Effector memory CD8-positive, alpha-beta T cell (primary cell): ENCODE measurements around the gene REC114.
A peak's percentile ranks its signal among the peaks of the same experiment; 100 is the strongest.
"Not testable (repeated sequence)": the region's sequence is repeated elsewhere in the genome, so short reads cannot be mapped to it uniquely, and the experiment has no call there.

Experiments
- ATAC-seq: fragments of 150-1000 bp; cut with Tn5 transposase; replicated peaks from 2 replicates; pipeline ENCODE4 v1.10.0; 2021; ENCODE audit warnings: mild to moderate bottlenecking, moderate library complexity
- DNase-seq, 3 experiments: peaks; one replicate each; pipeline ENCODE4 v3.0.0; 2021
- H3K27ac Mint-ChIP-seq, 2 donors: one replicate each; pipeline ENCODE4 v1.8.0; 2022; ENCODE audit warnings: mild to moderate bottlenecking in 2 of 2, mixed read lengths in 2 of 2, moderate library complexity in 2 of 2
- H3K27me3 Mint-ChIP-seq, 2 donors: one replicate each; pipeline ENCODE4 v1.8.0; 2022; ENCODE audit warnings: mixed read lengths in 2 of 2
- H3K36me3 Mint-ChIP-seq: one replicate; pipeline ENCODE4 v1.8.0; 2022; ENCODE audit warnings: mild to moderate bottlenecking, moderate library complexity, mixed read lengths; ENCODE audit not compliant: insufficient read depth
- H3K4me1 Mint-ChIP-seq, 2 donors: one replicate each; pipeline ENCODE4 v1.8.0; 2022; ENCODE audit warnings: low read depth in 2 of 2, mixed read lengths in 2 of 2
- H3K4me3 Mint-ChIP-seq, 2 donors: one replicate each; pipeline ENCODE4 v1.8.0; 2022; ENCODE audit warnings: mild to moderate bottlenecking in 2 of 2, mixed read lengths in 2 of 2, moderate library complexity in 2 of 2
- H3K9me3 Mint-ChIP-seq, 2 donors: one replicate each; pipeline ENCODE4 v1.8.0; 2022; ENCODE audit warnings: mixed read lengths in 2 of 2

REC114 gene

GRCh38 chr15:73474785-73475184, 31.8 kb downstream of the REC114 start:
- H3K27ac Mint-ChIP-seq, result no peak overlapping the region
- no peaks in the 10 kb centered on the region for H3K36me3 Mint-ChIP-seq
- H3K9me3 Mint-ChIP-seq, result no peaks in the 10 kb centered on the region

GRCh38 chr15:73476704-73477216, 33.8 kb downstream of the REC114 start:
- H3K9me3 Mint-ChIP-seq, result no peaks in the 10 kb centered on the region

More at GRCh38 chr15:73474785-73475184, 31.8 kb downstream of the REC114 start:
- DNase-seq (no peak), ATAC-seq (no peak)
- Mint-ChIP-seq H3K4me1 (no peaks in the 10 kb centered on the region), H3K4me3 (no peak overlapping the region), H3K27me3 (peaks cover 20 to 26% of the 10 kb centered on the region in 2 donors)

GRCh38 chr15:73480050-73480449, 37.1 kb downstream of the REC114 start:
- Mint-ChIP-seq H3K36me3 (peaks cover 3% of the 10 kb centered on the region), H3K4me3 (no peak overlapping the region), H3K27me3 (peaks cover 0 to 7% of the 10 kb centered on the region in 2 donors), H3K9me3 (peaks cover 1 to 6% of the 10 kb centered on the region in 2 donors), H3K27ac (no peak overlapping the region), H3K4me1 (peaks cover 0 to 3% of the 10 kb centered on the region in 2 donors)
- ATAC-seq (no peak), DNase-seq (no peak)

More at GRCh38 chr15:73476704-73477216, 33.8 kb downstream of the REC114 start:
- ATAC-seq (no peak), DNase-seq (no peak)
- Mint-ChIP-seq H3K36me3 (peaks cover 3% of the 10 kb centered on the region), H3K4me1 (no peaks in the 10 kb centered on the region), H3K4me3 (no peak overlapping the region), H3K27me3 (peaks cover 7 to 14% of the 10 kb centered on the region in 2 donors), H3K27ac (no peak overlapping the region)

- ATAC-seq, result no peak
- H3K4me3 Mint-ChIP-seq, result no peak overlapping the region
Observed at GRCh38 chr15:73482166-73482565, 39.2 kb downstream of the REC114 start.

GRCh38 chr15:73483053-73483452, 40.1 kb downstream of the REC114 start:
- H3K4me3 Mint-ChIP-seq, result no peak overlapping the region
- peaks cover 1 to 6% of the 10 kb centered on the region in 2 donors for H3K9me3 Mint-ChIP-seq
- ATAC-seq, result no peak
- peaks cover 6 to 22% of the 10 kb centered on the region in 2 donors for H3K27me3 Mint-ChIP-seq
- H3K27ac Mint-ChIP-seq, result no peak overlapping the region
- DNase-seq, result no peak
- peaks cover 0 to 3% of the 10 kb centered on the region in 2 donors for H3K4me1 Mint-ChIP-seq
- peaks cover 3% of the 10 kb centered on the region for H3K36me3 Mint-ChIP-seq

More at GRCh38 chr15:73482166-73482565, 39.2 kb downstream of the REC114 start:
- peaks cover 1 to 6% of the 10 kb centered on the region in 2 donors for H3K9me3 Mint-ChIP-seq
- no peak for DNase-seq
- H3K27ac Mint-ChIP-seq, result peak overlapping the region in 1 of 2 donors; percentile 7
- H3K4me1 Mint-ChIP-seq, result peaks cover 0 to 3% of the 10 kb centered on the region in 2 donors
- peaks cover 3% of the 10 kb centered on the region for H3K36me3 Mint-ChIP-seq
- H3K27me3 Mint-ChIP-seq, result peaks cover 6 to 20% of the 10 kb centered on the region in 2 donors

- H3K4me3 Mint-ChIP-seq, result no peak overlapping the region
- peaks cover 3% of the 10 kb centered on the region for H3K36me3 Mint-ChIP-seq
- H3K9me3 Mint-ChIP-seq, result peaks cover 1 to 6% of the 10 kb centered on the region in 2 donors
- DNase-seq (no peak), ATAC-seq (no peak)
- H3K27me3 Mint-ChIP-seq, result peaks cover 6 to 22% of the 10 kb centered on the region in 2 donors
- no peak overlapping the region for H3K27ac Mint-ChIP-seq
- H3K4me1 Mint-ChIP-seq, result peaks cover 0 to 3% of the 10 kb centered on the region in 2 donors
Observed at GRCh38 chr15:73485372-73485771, 42.4 kb downstream of the REC114 start.

- not testable (repeated sequence) for ATAC-seq, DNase-seq, H3K9me3 Mint-ChIP-seq, H3K4me1 Mint-ChIP-seq, H3K36me3 Mint-ChIP-seq, H3K27ac Mint-ChIP-seq, H3K4me3 Mint-ChIP-seq
- peaks cover 6 to 22% of the 10 kb centered on the region in 2 donors for H3K27me3 Mint-ChIP-seq
Observed at GRCh38 chr15:73485885-73486284, 42.9 kb downstream of the REC114 start.

- no peaks in the 10 kb centered on the region for H3K9me3 Mint-ChIP-seq
- no peak overlapping the region for H3K27ac Mint-ChIP-seq
- H3K4me1 Mint-ChIP-seq, result no peaks in the 10 kb centered on the region
- H3K36me3 Mint-ChIP-seq, result no peaks in the 10 kb centered on the region
- H3K4me3 Mint-ChIP-seq, result no peak overlapping the region
- DNase-seq (no peak), ATAC-seq (no peak)
- peaks cover 21 to 27% of the 10 kb centered on the region in 2 donors for H3K27me3 Mint-ChIP-seq
Observed at GRCh38 chr15:73488698-73489097, 45.7 kb downstream of the REC114 start.

- no peak for ATAC-seq
- Mint-ChIP-seq H3K4me3 (no peak overlapping the region), H3K27ac (no peak overlapping the region)
Observed at GRCh38 chr15:73493922-73494321, 51.0 kb downstream of the REC114 start.

GRCh38 chr15:73495181-73495580, 52.2 kb downstream of the REC114 start:
- no peak for DNase-seq
- ATAC-seq, result no peak
- peaks cover 3% of the 10 kb centered on the region for H3K36me3 Mint-ChIP-seq
- no peaks in the 10 kb centered on the region for H3K9me3 Mint-ChIP-seq
- H3K27me3 Mint-ChIP-seq, result peaks cover 17 to 18% of the 10 kb centered on the region in 2 donors
- H3K4me1 Mint-ChIP-seq, result no peaks in the 10 kb centered on the region
- H3K27ac Mint-ChIP-seq, result no peak overlapping the region
- H3K4me3 Mint-ChIP-seq, result no peak overlapping the region

More at GRCh38 chr15:73493922-73494321, 51.0 kb downstream of the REC114 start:
- Mint-ChIP-seq H3K9me3 (no peaks in the 10 kb centered on the region), H3K27me3 (peaks cover 17 to 18% of the 10 kb centered on the region in 2 donors), H3K4me1 (no peaks in the 10 kb centered on the region), H3K36me3 (peaks cover 3% of the 10 kb centered on the region)
- no peak for DNase-seq

- peaks cover 3% of the 10 kb centered on the region for H3K36me3 Mint-ChIP-seq
- peaks cover 0 to 11% of the 10 kb centered on the region in 2 donors for H3K27me3 Mint-ChIP-seq
- H3K9me3 Mint-ChIP-seq, result no peaks in the 10 kb centered on the region
- no peak overlapping the region for H3K4me3 Mint-ChIP-seq
- H3K4me1 Mint-ChIP-seq, result no peaks in the 10 kb centered on the region
- no peak for ATAC-seq
- H3K27ac Mint-ChIP-seq, result no peak overlapping the region
- DNase-seq, result no peak
Observed at GRCh38 chr15:73500696-73501095, 57.7 kb downstream of the REC114 start.

- H3K27ac Mint-ChIP-seq, result no peak overlapping the region
- no peak for DNase-seq
- ATAC-seq, result no peak
- H3K27me3 Mint-ChIP-seq, result peaks cover 0 to 11% of the 10 kb centered on the region in 2 donors
- H3K4me1 Mint-ChIP-seq, result no peaks in the 10 kb centered on the region
- no peak overlapping the region for H3K4me3 Mint-ChIP-seq
- no peaks in the 10 kb centered on the region for H3K9me3 Mint-ChIP-seq
- H3K36me3 Mint-ChIP-seq, result no peaks in the 10 kb centered on the region
Observed at GRCh38 chr15:73504885-73505284, 61.9 kb downstream of the REC114 start.

- peaks cover 11 to 28% of the 10 kb centered on the region in 2 donors for H3K4me1 Mint-ChIP-seq
- DNase-seq (no peak), ATAC-seq (no peak)
- no peaks in the 10 kb centered on the region for H3K9me3 Mint-ChIP-seq
- no peak overlapping the region for H3K4me3 Mint-ChIP-seq
- peak overlapping the region in 1 of 2 donors; percentile 14 for H3K27ac Mint-ChIP-seq
- no peaks in the 10 kb centered on the region for H3K36me3 Mint-ChIP-seq
- H3K27me3 Mint-ChIP-seq, result no peaks in the 10 kb centered on the region
Observed at GRCh38 chr15:73515527-73515926, 72.6 kb downstream of the REC114 start.

GRCh38 chr15:73517566-73517965, 74.6 kb downstream of the REC114 start:
- H3K36me3 Mint-ChIP-seq, result no peaks in the 10 kb centered on the region
- H3K27me3 Mint-ChIP-seq, result no peaks in the 10 kb centered on the region
- H3K9me3 Mint-ChIP-seq, result no peaks in the 10 kb centered on the region
- peaks cover 17 to 43% of the 10 kb centered on the region in 2 donors for H3K4me1 Mint-ChIP-seq
- H3K27ac Mint-ChIP-seq, result peak overlapping the region; percentile 52 to 92
- ATAC-seq (no peak), DNase-seq (no peak)
- H3K4me3 Mint-ChIP-seq, result peak overlapping the region; percentile 44 to 57
